DND-41 (cell line): ENCODE measurements around the gene SLC23A1.

Source experiments
- CTCF ChIP-seq: IDR thresholded peaks from 2 replicates; pipeline ENCODE4 v1.5.1; 2012; ENCODE audit warnings: borderline replicate concordance, low read length, moderate library complexity, mild to moderate bottlenecking; ENCODE audit not compliant: poor library complexity, severe bottlenecking; ENCODE audit errors: extremely low read depth
- EZH2 ChIP-seq: IDR thresholded peaks from 3 replicates; pipeline ENCODE4 v1.6.1; 2012; ENCODE audit warnings: borderline replicate concordance, low read depth, mild to moderate bottlenecking, moderate library complexity, low read length, inconsistent platforms; ENCODE audit not compliant: severe bottlenecking

GRCh38 chr5:139384591-139385051, 1.5 kb upstream of the SLC23A1 start:
- TF ChIP-seq CTCF (no peak), EZH2 (no peak)
